Breast epithelium (tissue), 3 donors: ENCODE data around the gene GCSAM.

ENCODE experiments used
- CTCF ChIP-seq, 3 donors: fragments of 450-650 bp; IDR thresholded peaks; one replicate each; pipeline ENCODE4 v1.5.1; 2016 to 2017; ENCODE audit warnings: antibody characterized with exemption in 3 of 3, mild to moderate bottlenecking in 3 of 3, moderate library complexity in 3 of 3
- POLR2A ChIP-seq: fragments of 450-650 bp; IDR thresholded peaks from one replicate; pipeline ENCODE4 v1.6.1; 2016; ENCODE audit warnings: antibody characterized with exemption, mild to moderate bottlenecking, moderate library complexity
- POLR2AphosphoS5 ChIP-seq, 3 donors: sonication (generic); formaldehyde crosslinking; IDR thresholded peaks; one replicate each; pipeline ENCODE4 v1.6.1; 2017; ENCODE audit warnings: antibody characterized with exemption in 3 of 3

- TF ChIP-seq CTCF (IDR thresholded peaks at IDR 0.05) (no peak), POLR2A (no peak), POLR2AphosphoS5 (IDR thresholded peaks at IDR 0.05) (no peak)
These were observed 46.0 kb downstream of the GCSAM start for GRCh38 chr3:112086875-112087524.
